Measurements from ENCODE around the gene EYA2. TPM values are rescaled to one million over a fixed set of nuclear protein-coding genes. Genes with fewer than 3 reads are reported as not detected.

Gene EYA2
- total and polyA plus RNA-seq, 2 experiments from 2014 or later, result 1.4 to 2.0 TPM

DNA sequence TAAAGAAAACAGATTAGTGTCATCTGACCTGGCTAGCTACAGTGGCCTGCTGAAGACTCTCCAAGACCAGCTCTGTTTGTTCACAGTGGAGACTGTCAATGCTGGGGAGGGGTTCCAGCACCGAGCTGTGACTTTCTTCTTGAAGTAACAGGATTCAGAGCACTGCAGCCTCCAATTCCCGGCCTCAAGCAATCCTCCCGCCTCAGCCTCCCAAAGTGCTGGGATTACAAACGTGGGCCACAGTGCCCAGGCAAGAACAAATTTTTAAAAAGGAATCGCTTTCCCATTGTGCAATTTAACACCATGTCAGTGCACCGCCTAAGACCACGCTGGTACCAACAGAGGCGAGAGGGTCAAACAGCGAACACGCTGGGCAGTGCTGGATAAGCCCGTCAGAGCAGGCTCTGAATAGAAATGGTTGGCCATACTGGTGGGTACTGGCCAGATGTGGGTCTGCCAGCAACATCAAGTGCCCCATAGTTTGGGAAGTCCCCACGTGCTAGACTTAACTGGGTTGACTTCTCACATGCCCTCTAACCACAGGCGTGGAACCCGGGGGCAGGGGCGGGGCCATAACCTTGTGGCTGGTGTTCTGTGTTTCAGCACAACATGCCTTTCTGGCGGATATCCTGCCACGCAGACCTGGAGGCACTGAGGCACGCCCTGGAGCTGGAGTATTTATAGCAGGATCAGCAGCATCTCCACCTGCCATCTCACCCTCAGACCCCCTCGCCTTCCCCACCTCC lies 293.0 kb downstream of the EYA2 start:
- DNase-seq (ENCODE audit: low spot score), result no peak
- H3K4me2 ChIP-seq, result no peak overlapping the region
- TF ChIP-seq, protein P1, sequence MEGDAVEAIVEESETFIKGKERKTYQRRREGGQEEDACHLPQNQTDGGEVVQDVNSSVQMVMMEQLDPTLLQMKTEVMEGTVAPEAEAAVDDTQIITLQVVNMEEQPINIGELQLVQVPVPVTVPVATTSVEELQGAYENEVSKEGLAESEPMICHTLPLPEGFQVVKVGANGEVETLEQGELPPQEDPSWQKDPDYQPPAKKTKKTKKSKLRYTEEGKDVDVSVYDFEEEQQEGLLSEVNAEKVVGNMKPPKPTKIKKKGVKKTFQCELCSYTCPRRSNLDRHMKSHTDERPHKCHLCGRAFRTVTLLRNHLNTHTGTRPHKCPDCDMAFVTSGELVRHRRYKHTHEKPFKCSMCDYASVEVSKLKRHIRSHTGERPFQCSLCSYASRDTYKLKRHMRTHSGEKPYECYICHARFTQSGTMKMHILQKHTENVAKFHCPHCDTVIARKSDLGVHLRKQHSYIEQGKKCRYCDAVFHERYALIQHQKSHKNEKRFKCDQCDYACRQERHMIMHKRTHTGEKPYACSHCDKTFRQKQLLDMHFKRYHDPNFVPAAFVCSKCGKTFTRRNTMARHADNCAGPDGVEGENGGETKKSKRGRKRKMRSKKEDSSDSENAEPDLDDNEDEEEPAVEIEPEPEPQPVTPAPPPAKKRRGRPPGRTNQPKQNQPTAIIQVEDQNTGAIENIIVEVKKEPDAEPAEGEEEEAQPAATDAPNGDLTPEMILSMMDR (IDR thresholded peaks at IDR 0.05; ENCODE audit: poor library complexity), result no peak
- TF ChIP-seq EZH2 (IDR thresholded peaks at IDR 0.05; ENCODE audit: borderline replicate concordance), result no peak
- no peak for TF ChIP-seq EZH2phosphoT487 (IDR thresholded peaks at IDR 0.05; ENCODE audit: low read depth, severe bottlenecking, unreplicated experiment)

DNA sequence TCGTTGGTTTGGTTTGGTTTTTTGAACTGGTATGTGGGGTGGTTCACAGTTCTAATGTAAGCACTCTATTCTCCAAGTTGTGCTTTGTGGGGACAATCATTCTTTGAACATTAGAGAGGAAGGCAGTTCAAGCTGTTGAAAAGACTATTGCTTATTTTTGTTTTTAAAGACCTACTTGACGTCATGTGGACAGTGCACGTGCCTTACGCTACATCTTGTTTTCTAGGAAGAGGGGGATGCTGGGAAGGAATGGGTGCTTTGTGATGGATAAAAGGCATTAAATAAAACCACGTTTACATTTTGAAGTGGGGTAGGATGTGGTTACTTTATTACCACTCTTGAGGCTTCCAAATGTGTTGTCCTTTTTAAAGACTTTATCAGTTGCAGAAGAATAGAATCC lies 293.9 kb downstream of the EYA2 start:
- Histone ChIP-seq H3K9me3 (ENCODE audit: low read depth) (no peaks in the 10 kb centered on the region), H3K9me2 (replicated peaks; ENCODE audit: insufficient read depth) (no peaks in the 10 kb centered on the region), H3K36me3 (replicated peaks; ENCODE audit: insufficient read depth, low read depth) (no peaks in the 10 kb centered on the region), H3K79me2 (no peaks in the 10 kb centered on the region), H4K20me1 (ENCODE audit: insufficient read depth, poor library complexity, severe bottlenecking) (no peaks in the 10 kb centered on the region), H3K4me2 (no peak overlapping the region), H3K4me3 (no peak overlapping the region), H2AFZ (no peak overlapping the region), H3K27me3 (no peaks in the 10 kb centered on the region), H3K4me1 (ENCODE audit: insufficient read depth) (no peaks in the 10 kb centered on the region), H3K27ac (no peak overlapping the region)
- WGBS (ENCODE audit: low lambda C conversion rate, missing lambda C conversion rate), result 73% methylated on average over 5 of the region's 5 CpGs
- no peak for TF ChIP-seq EZH2 (IDR thresholded peaks at IDR 0.05; ENCODE audit: borderline replicate concordance)
- TF ChIP-seq EZH2phosphoT487 (IDR thresholded peaks at IDR 0.05; ENCODE audit: low read depth, severe bottlenecking, unreplicated experiment), result no peak
- TF ChIP-seq, protein P1 (IDR thresholded peaks at IDR 0.05; ENCODE audit: poor library complexity), result no peak
- no peak for DNase-seq (ENCODE audit: low spot score)

More for the DNA sequence above, 293.0 kb downstream of the EYA2 start:
- 82% methylated on average over 19 of the region's 19 CpGs for WGBS (ENCODE audit: low lambda C conversion rate, missing lambda C conversion rate)
- H3K4me3 ChIP-seq, result no peak overlapping the region
- no peaks in the 10 kb centered on the region for H3K9me2 ChIP-seq (replicated peaks; ENCODE audit: insufficient read depth)
- H2AFZ ChIP-seq, result no peak overlapping the region
- H3K27me3 ChIP-seq, result no peaks in the 10 kb centered on the region
- no peaks in the 10 kb centered on the region for H3K79me2 ChIP-seq
- no peaks in the 10 kb centered on the region for H3K9me3 ChIP-seq (ENCODE audit: low read depth)
- no peak overlapping the region for H3K27ac ChIP-seq
- H4K20me1 ChIP-seq (ENCODE audit: insufficient read depth, poor library complexity, severe bottlenecking), result no peaks in the 10 kb centered on the region
- no peaks in the 10 kb centered on the region for H3K36me3 ChIP-seq (replicated peaks; ENCODE audit: insufficient read depth, low read depth)
- no peaks in the 10 kb centered on the region for H3K4me1 ChIP-seq (ENCODE audit: insufficient read depth)

DNA sequence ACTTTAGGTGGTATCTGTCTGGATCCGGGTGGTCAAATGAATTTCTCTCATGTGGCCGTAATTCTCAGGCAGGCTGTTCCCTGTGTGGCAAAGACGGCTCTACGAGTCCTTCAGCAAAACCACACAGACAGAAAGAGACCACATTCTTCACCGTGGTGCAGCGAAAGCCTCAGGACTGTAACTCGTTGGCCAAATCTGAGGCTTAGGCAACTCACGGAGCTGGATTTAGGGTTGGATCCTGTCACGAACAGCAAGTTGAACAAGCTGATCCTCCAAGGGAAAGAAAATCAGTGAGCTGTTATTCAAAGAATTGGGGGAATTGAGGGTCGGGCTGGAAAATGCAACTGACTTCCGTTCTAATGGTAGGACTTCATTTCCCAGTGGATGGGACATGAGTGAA lies 294.4 kb downstream of the EYA2 start:
- Histone ChIP-seq H3K36me3 (replicated peaks; ENCODE audit: insufficient read depth, low read depth) (no peaks in the 10 kb centered on the region), H3K9me3 (ENCODE audit: low read depth) (no peaks in the 10 kb centered on the region), H2AFZ (no peak overlapping the region), H3K27me3 (no peaks in the 10 kb centered on the region), H3K9me2 (replicated peaks; ENCODE audit: insufficient read depth) (no peaks in the 10 kb centered on the region), H3K27ac (no peak overlapping the region), H3K4me2 (no peak overlapping the region), H4K20me1 (ENCODE audit: insufficient read depth, poor library complexity, severe bottlenecking) (no peaks in the 10 kb centered on the region), H3K4me3 (no peak overlapping the region), H3K4me1 (ENCODE audit: insufficient read depth) (no peaks in the 10 kb centered on the region), H3K79me2 (no peaks in the 10 kb centered on the region)
- WGBS (ENCODE audit: low lambda C conversion rate, missing lambda C conversion rate), result 74% methylated on average over 11 of the region's 11 CpGs
- no peak for DNase-seq (ENCODE audit: low spot score)
- TF ChIP-seq, protein P1 (IDR thresholded peaks at IDR 0.05; ENCODE audit: poor library complexity), result no peak
- TF ChIP-seq EZH2phosphoT487 (IDR thresholded peaks at IDR 0.05; ENCODE audit: low read depth, severe bottlenecking, unreplicated experiment) (no peak), EZH2 (IDR thresholded peaks at IDR 0.05; ENCODE audit: borderline replicate concordance) (no peak)

All from hepatocyte (in vitro differentiated cells).